GM23338 (cell line): ENCODE results near the gene ZNF724. TPM values are rescaled to one million over a fixed set of nuclear protein-coding genes. Genes with fewer than 3 reads are reported as not detected.
A peak's percentile ranks its signal among the peaks of the same experiment; 100 is the strongest.
"Not testable (repeated sequence)": the region's sequence is repeated elsewhere in the genome, so short reads cannot be mapped to it uniquely, and the experiment has no call there.

Source experiments
- ATAC-seq: fragments of 200-7000 bp; cut with Tn5 transposase; 3 replicates; pipeline ENCODE4 v1.9.1; 2020
- DNase-seq: peaks from one replicate; pipeline ENCODE4 v3.0.0-alpha.2; 2015; ENCODE audit warnings: low spot score
- H2AFZ ChIP-seq: fragments of 200-600 bp; sonication (generic); 2 replicates; pipeline ENCODE4 v1.8.0; 2016; ENCODE audit warnings: antibody characterized with exemption, mild to moderate bottlenecking, moderate library complexity
- H3F3A ChIP-seq: fragments of 200-600 bp; sonication (generic); replicated peaks from 2 replicates; pipeline ENCODE4 v1.8.0; 2017; ENCODE audit warnings: antibody characterized with exemption, mixed run types, low read depth
- H3K27ac ChIP-seq: fragments of 200-600 bp; sonication (generic); 2 replicates; pipeline ENCODE4 v1.6.1; 2016; ENCODE audit warnings: low read depth
- H3K27me3 ChIP-seq: fragments of 200-600 bp; sonication (generic); 2 replicates; pipeline ENCODE4 v1.8.0; 2016; ENCODE audit warnings: mild to moderate bottlenecking, mixed run types, moderate library complexity; ENCODE audit not compliant: insufficient read depth
- H3K36me3 ChIP-seq: fragments of 200-600 bp; sonication (generic); 2 replicates; pipeline ENCODE4 v1.8.0; 2016; ENCODE audit warnings: mild to moderate bottlenecking; ENCODE audit not compliant: insufficient read depth
- H3K4me1 ChIP-seq: fragments of 200-600 bp; sonication (generic); 2 replicates; pipeline ENCODE4 v1.8.0; 2016; ENCODE audit warnings: mild to moderate bottlenecking, moderate library complexity; ENCODE audit not compliant: insufficient read depth
- H3K4me2 ChIP-seq: fragments of 200-600 bp; sonication (generic); 2 replicates; pipeline ENCODE4 v1.7.1; 2017; ENCODE audit warnings: mixed run types
- H3K4me3 ChIP-seq: fragments of 200-600 bp; sonication (generic); 2 replicates; pipeline ENCODE4 v1.6.1; 2016; ENCODE audit warnings: mixed run types
- H3K79me2 ChIP-seq: fragments of 200-600 bp; sonication (generic); replicated peaks from 2 replicates; pipeline ENCODE4 v1.8.0; 2017; ENCODE audit warnings: mild to moderate bottlenecking; ENCODE audit not compliant: insufficient read depth
- H3K9me2 ChIP-seq: fragments of 200-600 bp; sonication (generic); 2 replicates; pipeline ENCODE4 v1.8.0; 2017; ENCODE audit not compliant: insufficient read depth
- H4K20me1 ChIP-seq: fragments of 200-600 bp; sonication (generic); replicated peaks from 2 replicates; pipeline ENCODE4 v1.8.0; 2017; ENCODE audit warnings: mild to moderate bottlenecking; ENCODE audit not compliant: insufficient read depth
- H3K27ac Mint-ChIP-seq: 2 replicates; pipeline ENCODE4 v1.8.0; 2020; ENCODE audit warnings: inconsistent platforms, mild to moderate bottlenecking, moderate library complexity, mixed read lengths
- H3K27me3 Mint-ChIP-seq: 3 replicates; pipeline ENCODE4 v1.8.0; 2022; ENCODE audit warnings: low read depth, mild to moderate bottlenecking, moderate library complexity, mixed read lengths, inconsistent platforms; ENCODE audit not compliant: insufficient read depth, poor library complexity
- H3K36me3 Mint-ChIP-seq: 3 replicates; pipeline ENCODE4 v1.8.0; 2021; ENCODE audit warnings: low read depth, mild to moderate bottlenecking, inconsistent platforms, moderate library complexity, mixed read lengths
- H3K4me1 Mint-ChIP-seq: 3 replicates; pipeline ENCODE4 v1.8.0; 2020; ENCODE audit warnings: mild to moderate bottlenecking, inconsistent platforms, mixed read lengths
- H3K4me3 Mint-ChIP-seq: 3 replicates; pipeline ENCODE4 v1.8.0; 2021; ENCODE audit warnings: moderate library complexity, mild to moderate bottlenecking, inconsistent platforms, mixed read lengths
- H3K9me3 Mint-ChIP-seq: 3 replicates; pipeline ENCODE4 v1.8.0; 2020; ENCODE audit warnings: moderate library complexity, mild to moderate bottlenecking, inconsistent platforms, mixed read lengths
- CREB1 ChIP-seq: fragments of 250-450 bp; sonication (Bioruptor Pico); IDR thresholded peaks from 2 replicates; pipeline ENCODE4 v1.5.0; 2020; ENCODE audit warnings: low read depth, mild to moderate bottlenecking, moderate library complexity
- POLR2AphosphoS5 ChIP-seq: IDR thresholded peaks from 2 replicates; pipeline ENCODE4 v1.6.1; 2016; ENCODE audit warnings: antibody characterized with exemption, low read depth
- STAT1 ChIP-seq: IDR thresholded peaks from one replicate; pipeline ENCODE4 v1.6.1; 2016; ENCODE audit warnings: antibody characterized with exemption; ENCODE audit not compliant: unreplicated experiment
- ZNF114 ChIP-seq: fragments of 250-450 bp; sonication (Bioruptor Pico); IDR thresholded peaks from 2 replicates; pipeline ENCODE4 v1.5.0; 2020; ENCODE audit warnings: mild to moderate bottlenecking, moderate library complexity
- long read RNA-seq: library from polyadenylated mRNA; unstranded; transcript quantifications from one replicate; pipeline ENCODE4 v2.0.0, GENCODE V29; 2020; ENCODE audit not compliant: unreplicated experiment
- polyA plus RNA-seq: library from polyadenylated mRNA; unstranded; fragments of >200 nt; fragmentation: Nextera tagmentation; extraction: Ambion mirVana; gene quantifications from 2 replicates; pipeline ENCODE4 v1.2.1, GENCODE V29; 2016
- total RNA-seq: library from RNA; depleted of rRNA; stranded (reverse); fragments of >200 nt; shearing (Covaris generic); gene quantifications from 2 replicates; pipeline ENCODE4 v1.2.3, GENCODE V29; 2014; rRNA removed
- TF ChIP-seq, protein P1 (sequence below): fragments of 250-450 bp; sonication (Bioruptor Pico); IDR thresholded peaks from 2 replicates; pipeline ENCODE4 v1.5.0; 2020; ENCODE audit warnings: mild to moderate bottlenecking, moderate library complexity

Gene ZNF724
- total RNA-seq (77.5 and 85.3 TPM in 2 replicates), polyA plus RNA-seq (33.8 and 35.4 TPM in 2 replicates)
- long read RNA-seq, transcript ZNF724-201 (4 exons, 2,764 nt): major isoform, 14 of 20 reads
- long read RNA-seq, partial matches to known transcripts: 0 of 20 reads
- long read RNA-seq, other reads (novel, unspliced or antisense): 6 of 20 reads

DNA sequence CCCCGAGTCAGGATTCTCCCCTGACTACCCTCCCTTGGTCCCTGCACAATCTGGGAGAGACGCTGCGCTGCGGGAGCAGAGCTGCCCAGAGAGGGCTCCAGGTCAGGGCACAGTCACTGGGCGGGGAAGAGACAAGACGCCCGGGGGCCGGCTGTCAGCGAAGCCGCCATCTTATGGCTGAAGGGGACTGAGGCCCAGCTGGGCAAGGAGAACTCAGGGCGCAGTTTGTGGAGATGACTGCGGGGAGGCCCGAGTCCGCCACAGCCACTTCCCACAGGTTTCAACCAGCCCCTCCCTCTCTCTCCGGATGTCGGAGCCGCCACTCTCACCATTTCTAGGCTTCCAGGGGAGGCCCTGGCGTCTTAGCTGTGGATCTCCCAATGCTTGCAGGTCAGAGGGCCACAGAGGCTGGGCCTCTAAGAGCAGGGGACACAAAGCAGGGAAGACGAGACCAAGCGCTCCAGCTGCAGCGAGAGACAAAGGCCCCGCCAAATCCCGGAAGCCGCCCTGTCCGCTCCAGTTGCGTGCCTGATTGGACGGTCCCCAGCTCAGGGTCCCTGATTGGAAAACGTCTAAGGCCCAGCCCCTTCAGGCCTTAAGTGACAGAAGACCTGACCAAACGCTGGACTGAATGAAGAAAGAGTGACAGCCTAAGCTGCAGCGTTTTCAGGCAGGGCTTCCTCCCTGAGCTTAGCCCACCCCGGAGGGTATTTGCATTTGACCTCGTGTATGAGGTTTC lies at the start of gene ZNF724:
ZNF724 (minus strand) TSS at position 484 of the 739 bp plus-strand sequence; CDS start at position 332, 152 bp downstream.
- H3K27ac ChIP-seq: peak within 1 kb of the TSS; percentile 88
- H3F3A ChIP-seq: peaks cover 4% of the 10 kb centered on the region; the same call in 1 of the 2 replicates
- peak within 1 kb of the TSS; percentile 85 for H3K4me2 ChIP-seq
- Mint-ChIP-seq H3K4me1 (peaks cover 17% of the 10 kb centered on the region), H3K4me3 (peak within 1 kb of the TSS; percentile 99), H3K9me3 (peaks cover 4% of the 10 kb centered on the region; the same call in 1 of the 3 replicates), H3K27ac (peak within 1 kb of the TSS; percentile 98), H3K27me3 (peaks cover 5% of the 10 kb centered on the region), H3K36me3 (peaks cover 45% of the 10 kb centered on the region)
- H3K4me3 ChIP-seq: peak within 1 kb of the TSS; percentile 96
- peaks cover 20% of the 10 kb centered on the region for H3K36me3 ChIP-seq
- no peak within 1 kb of the TSS for H2AFZ ChIP-seq
- DNase-seq (peak; percentile 99), ATAC-seq (peak; percentile 97)
- TF ChIP-seq, protein P1, sequence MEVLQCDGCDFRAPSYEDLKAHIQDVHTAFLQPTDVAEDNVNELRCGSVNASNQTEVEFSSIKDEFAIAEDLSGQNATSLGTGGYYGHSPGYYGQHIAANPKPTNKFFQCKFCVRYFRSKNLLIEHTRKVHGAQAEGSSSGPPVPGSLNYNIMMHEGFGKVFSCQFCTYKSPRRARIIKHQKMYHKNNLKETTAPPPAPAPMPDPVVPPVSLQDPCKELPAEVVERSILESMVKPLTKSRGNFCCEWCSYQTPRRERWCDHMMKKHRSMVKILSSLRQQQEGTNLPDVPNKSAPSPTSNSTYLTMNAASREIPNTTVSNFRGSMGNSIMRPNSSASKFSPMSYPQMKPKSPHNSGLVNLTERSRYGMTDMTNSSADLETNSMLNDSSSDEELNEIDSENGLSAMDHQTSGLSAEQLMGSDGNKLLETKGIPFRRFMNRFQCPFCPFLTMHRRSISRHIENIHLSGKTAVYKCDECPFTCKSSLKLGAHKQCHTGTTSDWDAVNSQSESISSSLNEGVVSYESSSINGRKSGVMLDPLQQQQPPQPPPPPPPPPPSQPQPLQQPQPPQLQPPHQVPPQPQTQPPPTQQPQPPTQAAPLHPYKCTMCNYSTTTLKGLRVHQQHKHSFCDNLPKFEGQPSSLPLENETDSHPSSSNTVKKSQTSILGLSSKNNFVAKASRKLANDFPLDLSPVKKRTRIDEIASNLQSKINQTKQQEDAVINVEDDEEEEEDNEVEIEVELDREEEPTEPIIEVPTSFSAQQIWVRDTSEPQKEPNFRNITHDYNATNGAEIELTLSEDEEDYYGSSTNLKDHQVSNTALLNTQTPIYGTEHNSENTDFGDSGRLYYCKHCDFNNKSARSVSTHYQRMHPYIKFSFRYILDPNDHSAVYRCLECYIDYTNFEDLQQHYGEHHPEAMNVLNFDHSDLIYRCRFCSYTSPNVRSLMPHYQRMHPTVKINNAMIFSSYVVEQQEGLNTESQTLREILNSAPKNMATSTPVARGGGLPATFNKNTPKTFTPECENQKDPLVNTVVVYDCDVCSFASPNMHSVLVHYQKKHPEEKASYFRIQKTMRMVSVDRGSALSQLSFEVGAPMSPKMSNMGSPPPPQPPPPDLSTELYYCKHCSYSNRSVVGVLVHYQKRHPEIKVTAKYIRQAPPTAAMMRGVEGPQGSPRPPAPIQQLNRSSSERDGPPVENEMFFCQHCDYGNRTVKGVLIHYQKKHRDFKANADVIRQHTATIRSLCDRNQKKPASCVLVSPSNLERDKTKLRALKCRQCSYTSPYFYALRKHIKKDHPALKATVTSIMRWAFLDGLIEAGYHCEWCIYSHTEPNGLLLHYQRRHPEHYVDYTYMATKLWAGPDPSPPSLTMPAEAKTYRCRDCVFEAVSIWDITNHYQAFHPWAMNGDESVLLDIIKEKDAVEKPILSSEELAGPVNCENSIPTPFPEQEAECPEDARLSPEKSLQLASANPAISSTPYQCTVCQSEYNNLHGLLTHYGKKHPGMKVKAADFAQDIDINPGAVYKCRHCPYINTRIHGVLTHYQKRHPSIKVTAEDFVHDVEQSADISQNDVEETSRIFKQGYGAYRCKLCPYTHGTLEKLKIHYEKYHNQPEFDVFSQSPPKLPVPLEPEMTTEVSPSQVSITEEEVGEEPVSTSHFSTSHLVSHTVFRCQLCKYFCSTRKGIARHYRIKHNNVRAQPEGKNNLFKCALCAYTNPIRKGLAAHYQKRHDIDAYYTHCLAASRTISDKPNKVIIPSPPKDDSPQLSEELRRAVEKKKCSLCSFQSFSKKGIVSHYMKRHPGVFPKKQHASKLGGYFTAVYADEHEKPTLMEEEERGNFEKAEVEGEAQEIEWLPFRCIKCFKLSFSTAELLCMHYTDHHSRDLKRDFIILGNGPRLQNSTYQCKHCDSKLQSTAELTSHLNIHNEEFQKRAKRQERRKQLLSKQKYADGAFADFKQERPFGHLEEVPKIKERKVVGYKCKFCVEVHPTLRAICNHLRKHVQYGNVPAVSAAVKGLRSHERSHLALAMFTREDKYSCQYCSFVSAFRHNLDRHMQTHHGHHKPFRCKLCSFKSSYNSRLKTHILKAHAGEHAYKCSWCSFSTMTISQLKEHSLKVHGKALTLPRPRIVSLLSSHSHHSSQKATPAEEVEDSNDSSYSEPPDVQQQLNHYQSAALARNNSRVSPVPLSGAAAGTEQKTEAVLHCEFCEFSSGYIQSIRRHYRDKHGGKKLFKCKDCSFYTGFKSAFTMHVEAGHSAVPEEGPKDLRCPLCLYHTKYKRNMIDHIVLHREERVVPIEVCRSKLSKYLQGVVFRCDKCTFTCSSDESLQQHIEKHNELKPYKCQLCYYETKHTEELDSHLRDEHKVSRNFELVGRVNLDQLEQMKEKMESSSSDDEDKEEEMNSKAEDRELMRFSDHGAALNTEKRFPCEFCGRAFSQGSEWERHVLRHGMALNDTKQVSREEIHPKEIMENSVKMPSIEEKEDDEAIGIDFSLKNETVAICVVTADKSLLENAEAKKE (CRISPR knock-in tag): no peak
- TF ChIP-seq CREB1 (CRISPR knock-in tag): peak; percentile 71
- peak; percentile 84 for TF ChIP-seq POLR2AphosphoS5
- peaks cover 48% of the 10 kb centered on the region for H3K79me2 ChIP-seq
- H3K27me3 ChIP-seq: no peaks in the 10 kb centered on the region
- peaks cover 17% of the 10 kb centered on the region; the same call in 1 of the 2 replicates for H3K4me1 ChIP-seq
- peaks cover 34% of the 10 kb centered on the region for H4K20me1 ChIP-seq
- H3K9me2 ChIP-seq: no peaks in the 10 kb centered on the region

DNA sequence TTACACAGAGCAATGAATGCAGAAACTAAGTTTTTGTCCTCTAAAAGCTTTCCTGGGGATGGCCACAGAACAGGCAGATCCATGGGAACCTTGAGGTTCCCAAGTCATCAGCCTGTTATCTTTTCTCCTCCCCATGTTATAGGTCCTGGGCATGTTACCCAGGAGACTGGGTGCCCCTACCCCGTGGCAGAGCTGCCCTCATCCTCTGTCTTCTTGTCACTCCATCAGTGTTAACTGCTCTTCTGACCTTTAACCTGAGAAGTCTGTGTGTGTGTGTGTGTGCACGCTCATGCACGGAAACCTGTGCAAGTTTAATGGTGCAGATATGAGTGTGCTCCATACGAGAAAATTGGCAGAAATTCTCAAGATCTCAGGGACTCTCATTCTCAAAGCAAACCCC lies 43.9 kb upstream of the ZNF724 start:
- H3K36me3 ChIP-seq: no peaks in the 10 kb centered on the region; the same call in 1 of the 2 replicates
- peaks cover 73% of the 10 kb centered on the region for H3K9me3 Mint-ChIP-seq
- H3K36me3 Mint-ChIP-seq: peaks cover 6% of the 10 kb centered on the region; the same call in 1 of the 3 replicates

DNA sequence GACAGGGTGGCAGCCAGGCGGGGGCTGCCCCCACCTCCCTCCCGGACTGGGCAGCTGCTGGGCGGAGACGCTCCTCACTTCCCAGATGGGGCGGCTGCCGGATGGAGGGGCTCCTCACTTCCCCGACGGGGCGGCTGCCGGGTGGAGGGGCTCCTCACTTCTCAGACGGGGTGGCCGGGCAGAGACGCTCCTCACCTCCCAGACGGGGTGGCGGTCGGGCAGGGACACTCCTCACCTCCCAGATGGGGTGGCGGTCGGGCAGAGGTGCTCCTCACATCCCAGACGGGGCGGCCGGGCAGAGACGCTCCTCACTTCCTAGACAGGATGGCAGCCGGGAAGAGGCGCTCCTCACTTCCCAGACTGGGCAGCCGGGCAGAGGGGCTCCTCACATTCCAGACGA lies 39.8 kb upstream of the ZNF724 start:
- H3K4me2 ChIP-seq, DNase-seq, ATAC-seq, H3K27ac ChIP-seq, H3K4me3 ChIP-seq, H3K4me1 Mint-ChIP-seq, H4K20me1 ChIP-seq, H3K27ac Mint-ChIP-seq, H3K79me2 ChIP-seq, H3K4me1 ChIP-seq, H3K9me2 ChIP-seq, H3K4me3 Mint-ChIP-seq, H3F3A ChIP-seq, H3K36me3 ChIP-seq, H3K27me3 Mint-ChIP-seq, H3K27me3 ChIP-seq, H2AFZ ChIP-seq: not testable (repeated sequence)
- Mint-ChIP-seq H3K9me3 (peaks cover 78% of the 10 kb centered on the region), H3K36me3 (peaks cover 33% of the 10 kb centered on the region)

More for the DNA sequence above, 43.9 kb upstream of the ZNF724 start:
- Mint-ChIP-seq H3K27me3 (no peaks in the 10 kb centered on the region), H3K4me1 (no peaks in the 10 kb centered on the region), H3K4me3 (no peak overlapping the region), H3K27ac (no peak overlapping the region)
- no peaks in the 10 kb centered on the region for H4K20me1 ChIP-seq
- no peak overlapping the region for H3K4me2 ChIP-seq
- TF ChIP-seq CREB1 (CRISPR knock-in tag) (no peak), STAT1 (no peak), ZNF114 (CRISPR knock-in tag) (no peak)
- ATAC-seq: no peak
- H3K27ac ChIP-seq: no peak overlapping the region
- DNase-seq: no peak
- peaks cover 4% of the 10 kb centered on the region; the same call in 1 of the 2 replicates for H3K9me2 ChIP-seq
- no peaks in the 10 kb centered on the region for H3F3A ChIP-seq
- H3K27me3 ChIP-seq: no peaks in the 10 kb centered on the region
- no peaks in the 10 kb centered on the region for H3K79me2 ChIP-seq
- no peak overlapping the region; the same call in 1 of the 2 replicates for H2AFZ ChIP-seq
- no peak overlapping the region for H3K4me3 ChIP-seq
- H3K4me1 ChIP-seq: no peaks in the 10 kb centered on the region
